ENCODE data around the gene INAFM1.
"Not testable (repeated sequence)": the region's sequence is repeated elsewhere in the genome, so short reads cannot be mapped to it uniquely, and the experiment has no call there.

The INAFM1 gene

DNA sequence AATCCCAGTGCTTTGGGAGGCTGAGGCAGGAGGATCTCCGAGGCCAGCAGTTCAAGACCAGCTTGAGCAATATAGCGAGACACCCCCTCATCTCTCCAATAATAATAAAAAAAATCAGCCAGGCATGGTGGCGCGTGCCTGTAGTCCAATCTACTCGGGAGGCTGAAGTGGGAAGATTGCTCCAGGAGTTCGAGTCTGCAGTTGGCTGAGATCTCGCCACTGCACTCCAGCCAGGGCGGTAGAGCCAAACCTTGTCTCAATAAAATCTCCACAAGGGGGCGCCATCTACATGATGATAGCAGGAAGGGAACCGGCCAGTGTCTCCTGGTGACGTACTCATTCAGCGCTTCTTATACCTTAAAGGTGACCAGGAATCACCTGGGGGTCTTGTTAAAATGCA lies 21.4 kb downstream of the INAFM1 start:
- Histone ChIP-seq H3K27ac (ENCODE audit: low read length) (no peak overlapping the region), H3K4me3 (ENCODE audit: low read length in 2 of 2) (no peak overlapping the region), H3K27me3 (ENCODE audit: control insufficient read depth in 1 of 2, insufficient read depth in 2 of 2, low read length in 2 of 2) (no peaks in the 10 kb centered on the region), H3K9ac (ENCODE audit: low read length in 2 of 2) (no peak overlapping the region), H3K9me3 (ENCODE audit: control insufficient read depth in 2 of 2, low read length in 2 of 2) (no peaks in the 10 kb centered on the region), H3K36me3 (ENCODE audit: control insufficient read depth in 2 of 2, insufficient read depth in 2 of 2, low read length in 2 of 2) (peaks cover 0 to 2% of the 10 kb centered on the region in 2 donors), H3K4me1 (ENCODE audit: control insufficient read depth, insufficient read depth, low read length) (peaks cover 3% of the 10 kb centered on the region)

DNA sequence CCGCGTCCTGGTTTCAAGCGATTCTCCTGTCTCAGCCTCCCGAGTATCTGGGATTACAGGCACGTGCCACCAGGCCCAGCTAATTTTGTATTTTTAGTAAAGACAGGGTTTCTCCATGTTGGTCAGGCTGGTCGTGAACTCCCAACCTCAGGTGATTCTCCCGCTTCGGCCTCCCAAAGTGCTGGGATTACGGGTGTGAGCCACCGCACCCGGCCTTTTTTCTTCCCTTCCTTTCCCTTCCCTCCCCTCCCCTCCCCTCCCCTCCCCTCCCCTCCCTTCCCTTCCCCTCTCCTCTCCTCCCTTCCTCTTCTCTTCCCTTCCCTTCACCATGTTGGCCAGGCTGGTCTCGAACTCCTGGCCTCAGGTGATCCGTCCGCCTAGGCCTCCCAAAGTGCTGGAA lies 26.2 kb downstream of the INAFM1 start:
- not testable (repeated sequence) for H3K9ac ChIP-seq (ENCODE audit: low read length in 2 of 2); H3K4me1 ChIP-seq (ENCODE audit: control insufficient read depth, insufficient read depth, low read length); H3K36me3 ChIP-seq (ENCODE audit: control insufficient read depth in 2 of 2, insufficient read depth in 2 of 2, low read length in 2 of 2)

DNA sequence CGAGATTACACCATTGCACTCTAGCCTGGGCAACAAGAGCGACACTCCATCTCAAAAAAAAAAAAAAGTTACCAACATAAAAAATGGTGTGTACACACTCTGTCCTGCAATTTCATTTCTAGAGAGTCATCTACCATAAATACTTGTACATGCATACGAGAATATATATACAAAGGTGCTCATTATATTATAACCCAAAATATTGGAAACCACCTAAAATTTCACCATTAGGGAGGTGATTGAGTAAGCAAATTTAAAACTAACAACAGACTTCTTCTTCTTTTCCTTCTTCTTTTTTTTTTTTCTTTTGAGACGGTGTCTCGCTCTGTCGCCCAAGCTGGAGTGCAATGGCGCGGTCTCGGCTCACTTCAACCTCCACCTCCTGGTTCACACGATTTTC lies 27.6 kb downstream of the INAFM1 start:
- H3K4me3 ChIP-seq (ENCODE audit: low read length in 2 of 2) = no peak overlapping the region
- no peaks in the 10 kb centered on the region for H3K9me3 ChIP-seq (ENCODE audit: control insufficient read depth in 2 of 2, low read length in 2 of 2)
- H3K27me3 ChIP-seq (ENCODE audit: control insufficient read depth in 1 of 2, insufficient read depth in 2 of 2, low read length in 2 of 2) = no peaks in the 10 kb centered on the region
- H3K4me1 ChIP-seq (ENCODE audit: control insufficient read depth, insufficient read depth, low read length) = peaks cover 7% of the 10 kb centered on the region
- H3K9ac ChIP-seq (ENCODE audit: low read length in 2 of 2) = no peak overlapping the region
- H3K36me3 ChIP-seq (ENCODE audit: control insufficient read depth in 2 of 2, insufficient read depth in 2 of 2, low read length in 2 of 2) = no peaks in the 10 kb centered on the region
- H3K27ac ChIP-seq (ENCODE audit: low read length) = no peak overlapping the region

More for the DNA sequence above, 26.2 kb downstream of the INAFM1 start:
- H3K4me3 ChIP-seq (ENCODE audit: low read length in 2 of 2); H3K27me3 ChIP-seq (ENCODE audit: control insufficient read depth in 1 of 2, insufficient read depth in 2 of 2, low read length in 2 of 2); H3K9me3 ChIP-seq (ENCODE audit: control insufficient read depth in 2 of 2, low read length in 2 of 2); H3K27ac ChIP-seq (ENCODE audit: low read length): not testable (repeated sequence)

DNA sequence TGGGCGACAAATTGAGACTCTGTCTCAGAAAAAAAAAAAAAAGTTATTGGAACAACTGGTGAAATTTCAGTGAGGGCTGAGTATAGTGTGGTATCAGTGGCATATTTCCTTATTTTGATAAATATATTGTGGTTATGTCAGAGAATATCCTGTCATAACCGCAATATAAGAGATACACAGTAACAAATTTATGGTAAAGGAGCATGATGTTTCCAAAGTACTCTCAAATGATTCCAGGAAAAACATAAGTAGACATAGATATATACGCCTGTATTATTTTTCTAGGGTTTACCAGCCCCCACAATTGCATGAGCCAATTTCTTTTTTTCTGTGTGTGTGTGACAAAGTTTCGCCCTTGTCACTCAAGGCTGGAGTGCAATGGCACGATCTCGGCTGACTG lies 29.3 kb downstream of the INAFM1 start:
- Histone ChIP-seq H3K9me3 (ENCODE audit: control insufficient read depth in 2 of 2, low read length in 2 of 2) (no peaks in the 10 kb centered on the region), H3K4me3 (ENCODE audit: low read length in 2 of 2) (no peak overlapping the region), H3K9ac (ENCODE audit: low read length in 2 of 2) (no peak overlapping the region), H3K36me3 (ENCODE audit: control insufficient read depth in 2 of 2, insufficient read depth in 2 of 2, low read length in 2 of 2) (no peaks in the 10 kb centered on the region), H3K27me3 (ENCODE audit: control insufficient read depth in 1 of 2, insufficient read depth in 2 of 2, low read length in 2 of 2) (no peaks in the 10 kb centered on the region), H3K27ac (ENCODE audit: low read length) (no peak overlapping the region), H3K4me1 (ENCODE audit: control insufficient read depth, insufficient read depth, low read length) (peaks cover 7% of the 10 kb centered on the region)

GRCh38 chr19:47305309-47305751 lies 30.6 kb downstream of the INAFM1 start:
- H3K9ac ChIP-seq (ENCODE audit: low read length in 2 of 2) = no peak overlapping the region
- H3K4me3 ChIP-seq (ENCODE audit: low read length in 2 of 2) = peak overlapping the region; percentile 36 to 52
- no peaks in the 10 kb centered on the region for H3K36me3 ChIP-seq (ENCODE audit: control insufficient read depth in 2 of 2, insufficient read depth in 2 of 2, low read length in 2 of 2)
- no peak overlapping the region for H3K27ac ChIP-seq (ENCODE audit: low read length)
- no peaks in the 10 kb centered on the region for H3K27me3 ChIP-seq (ENCODE audit: control insufficient read depth in 1 of 2, insufficient read depth in 2 of 2, low read length in 2 of 2)
- no peaks in the 10 kb centered on the region for H3K9me3 ChIP-seq (ENCODE audit: control insufficient read depth in 2 of 2, low read length in 2 of 2)
- H3K4me1 ChIP-seq (ENCODE audit: control insufficient read depth, insufficient read depth, low read length) = peaks cover 7% of the 10 kb centered on the region

GRCh38 chr19:47306303-47306702 lies 31.6 kb downstream of the INAFM1 start:
- no peak overlapping the region for H3K27ac ChIP-seq (ENCODE audit: low read length)
- H3K4me1 ChIP-seq (ENCODE audit: control insufficient read depth, insufficient read depth, low read length) = peaks cover 7% of the 10 kb centered on the region
- H3K27me3 ChIP-seq (ENCODE audit: control insufficient read depth in 1 of 2, insufficient read depth in 2 of 2, low read length in 2 of 2) = no peaks in the 10 kb centered on the region
- H3K4me3 ChIP-seq (ENCODE audit: low read length in 2 of 2) = no peak overlapping the region
- H3K9me3 ChIP-seq (ENCODE audit: control insufficient read depth in 2 of 2, low read length in 2 of 2) = no peaks in the 10 kb centered on the region
- no peaks in the 10 kb centered on the region for H3K36me3 ChIP-seq (ENCODE audit: control insufficient read depth in 2 of 2, insufficient read depth in 2 of 2, low read length in 2 of 2)
- no peak overlapping the region for H3K9ac ChIP-seq (ENCODE audit: low read length in 2 of 2)

DNA sequence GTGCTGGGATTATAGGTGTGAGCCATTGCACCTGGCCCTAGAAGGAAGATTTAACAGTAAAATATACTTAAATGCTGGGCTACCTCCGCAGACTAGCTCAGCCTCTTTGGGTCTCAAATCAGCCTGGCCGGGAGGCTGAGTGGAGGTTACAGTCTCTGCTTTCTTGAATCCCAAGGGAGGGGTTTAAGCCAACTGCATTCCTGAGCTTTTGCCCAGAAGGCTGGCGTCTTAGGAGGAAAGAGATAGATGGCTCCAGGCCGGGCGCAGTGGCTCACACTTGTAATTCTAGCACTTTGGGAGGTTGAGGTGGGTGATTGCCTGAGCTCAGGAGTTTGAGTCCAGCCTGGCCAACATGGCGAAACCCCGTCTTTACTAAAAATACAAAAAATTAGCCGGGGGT lies 34.4 kb downstream of the INAFM1 start:
- no peak overlapping the region for H3K9ac ChIP-seq (ENCODE audit: low read length in 2 of 2)
- no peak overlapping the region for H3K4me3 ChIP-seq (ENCODE audit: low read length in 2 of 2)
- no peaks in the 10 kb centered on the region for H3K9me3 ChIP-seq (ENCODE audit: control insufficient read depth in 2 of 2, low read length in 2 of 2)
- H3K27ac ChIP-seq (ENCODE audit: low read length) = no peak overlapping the region
- no peaks in the 10 kb centered on the region for H3K36me3 ChIP-seq (ENCODE audit: control insufficient read depth in 2 of 2, insufficient read depth in 2 of 2, low read length in 2 of 2)
- peaks cover 7% of the 10 kb centered on the region for H3K4me1 ChIP-seq (ENCODE audit: control insufficient read depth, insufficient read depth, low read length)
- no peaks in the 10 kb centered on the region for H3K27me3 ChIP-seq (ENCODE audit: control insufficient read depth in 1 of 2, insufficient read depth in 2 of 2, low read length in 2 of 2)

DNA sequence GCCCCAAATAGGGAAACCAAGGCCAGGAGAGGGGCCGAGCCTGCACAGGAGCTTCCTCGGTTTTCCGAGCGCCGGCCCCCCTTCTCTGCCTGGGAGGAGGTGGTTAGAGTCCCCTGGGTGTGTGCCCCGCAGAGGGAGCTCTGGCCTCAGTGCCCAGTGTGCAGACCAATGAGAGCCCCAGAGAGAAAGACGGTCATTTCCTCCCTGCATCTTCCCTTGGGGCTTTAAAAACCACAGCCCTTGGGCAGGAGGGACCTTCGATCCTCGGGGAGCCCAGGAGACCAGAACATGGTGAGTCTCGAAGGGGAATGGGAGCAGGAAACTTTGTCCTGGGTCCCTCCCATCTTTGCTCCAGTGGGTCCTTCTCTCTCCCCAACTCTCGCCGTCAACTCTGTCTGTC lies 34.9 kb downstream of the INAFM1 start, which contains the start of gene C5AR1:
Gene C5AR1 (plus strand): TSS at position 254 of the 400 bp plus-strand sequence. CDS start 35 bp downstream, at position 289.
- no peak within 1 kb of the TSS for H3K9ac ChIP-seq (ENCODE audit: low read length in 2 of 2)
- peak within 1 kb of the TSS in 1 of 2 donors; percentile 29 for H3K4me3 ChIP-seq (ENCODE audit: low read length in 2 of 2)
- H3K27ac ChIP-seq (ENCODE audit: low read length) = no peak within 1 kb of the TSS
- H3K4me1 ChIP-seq (ENCODE audit: control insufficient read depth, insufficient read depth, low read length) = peaks cover 7% of the 10 kb centered on the region
- no peaks in the 10 kb centered on the region for H3K9me3 ChIP-seq (ENCODE audit: control insufficient read depth in 2 of 2, low read length in 2 of 2)
- H3K27me3 ChIP-seq (ENCODE audit: control insufficient read depth in 1 of 2, insufficient read depth in 2 of 2, low read length in 2 of 2) = no peaks in the 10 kb centered on the region
- H3K36me3 ChIP-seq (ENCODE audit: control insufficient read depth in 2 of 2, insufficient read depth in 2 of 2, low read length in 2 of 2) = no peaks in the 10 kb centered on the region

DNA sequence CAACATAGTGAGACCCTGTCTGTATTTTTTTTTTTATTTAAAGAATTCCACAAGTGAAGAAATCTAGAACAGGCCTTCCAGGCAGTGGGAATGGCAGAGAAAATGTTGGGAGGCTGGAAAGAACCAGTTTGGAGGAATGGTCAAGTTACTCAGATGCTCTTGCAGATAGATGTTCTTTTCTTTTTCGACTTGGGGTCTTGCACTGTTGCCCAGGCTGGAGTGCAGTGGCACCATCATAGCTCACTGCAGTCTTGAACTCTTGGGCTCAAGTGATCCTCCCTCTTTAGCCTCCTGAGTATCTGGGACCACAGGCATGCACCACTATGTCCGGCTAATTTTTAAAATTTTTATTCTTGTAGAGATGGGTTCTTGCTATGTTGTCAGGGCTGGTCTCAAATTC lies 35.6 kb downstream of the INAFM1 start:
- H3K27me3 ChIP-seq (ENCODE audit: control insufficient read depth in 1 of 2, insufficient read depth in 2 of 2, low read length in 2 of 2) = no peaks in the 10 kb centered on the region
- H3K9me3 ChIP-seq (ENCODE audit: control insufficient read depth in 2 of 2, low read length in 2 of 2) = no peaks in the 10 kb centered on the region
- peaks cover 3% of the 10 kb centered on the region for H3K4me1 ChIP-seq (ENCODE audit: control insufficient read depth, insufficient read depth, low read length)
- no peaks in the 10 kb centered on the region for H3K36me3 ChIP-seq (ENCODE audit: control insufficient read depth in 2 of 2, insufficient read depth in 2 of 2, low read length in 2 of 2)
- no peak overlapping the region for H3K27ac ChIP-seq (ENCODE audit: low read length)
- no peak overlapping the region for H3K4me3 ChIP-seq (ENCODE audit: low read length in 2 of 2)
- no peak overlapping the region for H3K9ac ChIP-seq (ENCODE audit: low read length in 2 of 2)

DNA sequence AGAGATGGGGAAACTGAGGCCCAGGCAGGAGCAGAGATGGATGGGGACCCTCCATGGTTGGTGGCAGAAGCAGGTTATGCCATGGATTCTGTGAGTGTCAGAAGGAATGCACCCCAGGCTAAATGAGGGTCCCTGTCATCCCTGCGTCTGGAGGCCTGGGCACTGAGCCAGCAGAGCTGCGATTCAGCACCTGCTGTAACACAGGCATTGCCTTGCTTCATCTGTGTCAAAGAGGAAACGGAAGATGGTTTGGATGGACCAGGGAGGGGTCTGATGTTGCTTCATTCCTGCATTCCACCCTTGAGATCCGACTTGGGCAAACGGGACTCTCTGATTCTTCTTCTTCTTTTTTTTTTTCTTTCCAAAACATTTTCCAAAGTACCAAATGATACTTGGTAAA lies 36.1 kb downstream of the INAFM1 start:
- Histone ChIP-seq H3K4me3 (ENCODE audit: low read length in 2 of 2) (peak overlapping the region in 1 of 2 donors; percentile 15), H3K27ac (ENCODE audit: low read length) (no peak overlapping the region), H3K27me3 (ENCODE audit: control insufficient read depth in 1 of 2, insufficient read depth in 2 of 2, low read length in 2 of 2) (no peaks in the 10 kb centered on the region), H3K4me1 (ENCODE audit: control insufficient read depth, insufficient read depth, low read length) (no peaks in the 10 kb centered on the region), H3K9ac (ENCODE audit: low read length in 2 of 2) (no peak overlapping the region), H3K36me3 (ENCODE audit: control insufficient read depth in 2 of 2, insufficient read depth in 2 of 2, low read length in 2 of 2) (no peaks in the 10 kb centered on the region), H3K9me3 (ENCODE audit: control insufficient read depth in 2 of 2, low read length in 2 of 2) (no peaks in the 10 kb centered on the region)

- Histone ChIP-seq H3K27me3 (ENCODE audit: control insufficient read depth in 1 of 2, insufficient read depth in 2 of 2, low read length in 2 of 2) (peaks cover 0 to 2% of the 10 kb centered on the region in 2 donors), H3K4me3 (ENCODE audit: low read length in 2 of 2) (no peak overlapping the region), H3K36me3 (ENCODE audit: control insufficient read depth in 2 of 2, insufficient read depth in 2 of 2, low read length in 2 of 2) (no peaks in the 10 kb centered on the region), H3K27ac (ENCODE audit: low read length) (no peak overlapping the region), H3K4me1 (ENCODE audit: control insufficient read depth, insufficient read depth, low read length) (no peaks in the 10 kb centered on the region), H3K9ac (ENCODE audit: low read length in 2 of 2) (no peak overlapping the region), H3K9me3 (ENCODE audit: control insufficient read depth in 2 of 2, low read length in 2 of 2) (no peaks in the 10 kb centered on the region)
Measured at GRCh38 chr19:47312366-47313006, 37.8 kb downstream of the INAFM1 start.
